Kidney (tissue), 14 donors: Measurements from ENCODE around the gene L3MBTL3. TPM values are rescaled to one million over a fixed set of nuclear protein-coding genes. Genes with fewer than 3 reads are reported as not detected.

ENCODE experiments used
- DNase-seq, 5 donors: peaks; one replicate each; pipeline ENCODE4 v3.0.0-alpha.2; 2013 to 2020
- FAIRE-seq: peaks from 2 replicates; lab custom pipeline; 2012; peaks lifted over from hg19 to GRCh38; lab: Jason Lieb, UNC
- H3K27ac ChIP-seq, 2 donors: one replicate each; pipeline ENCODE4 v1.7.0; 2013; ENCODE audit warnings: low read depth in 2 of 2, low read length in 2 of 2, inconsistent platforms in 1 of 2
- H3K27me3 ChIP-seq: one replicate; pipeline ENCODE4 v1.7.1; 2013; ENCODE audit warnings: low read length, inconsistent platforms; ENCODE audit not compliant: control insufficient read depth, insufficient read depth
- H3K36me3 ChIP-seq, 3 donors: one replicate each; pipeline versions ENCODE4 v1.7.0 to v1.7.1; 2013; ENCODE audit warnings: low read length in 3 of 3, control low read depth in 1 of 3, inconsistent platforms in 1 of 3; ENCODE audit not compliant: insufficient read depth in 3 of 3, control insufficient read depth in 2 of 3
- H3K4me1 ChIP-seq, 3 donors: one replicate each; pipeline versions ENCODE4 v1.7.0 to v1.7.1; 2013; ENCODE audit warnings: low read length in 3 of 3, inconsistent platforms in 1 of 3, low read depth in 1 of 3; ENCODE audit not compliant: control insufficient read depth in 2 of 3, insufficient read depth in 2 of 3
- H3K4me3 ChIP-seq, 3 donors: one replicate each; pipeline versions ENCODE4 v1.7.0 to v1.8.1; 2013; ENCODE audit warnings: low read length in 3 of 3, control low read depth in 1 of 3, inconsistent platforms in 1 of 3
- H3K9ac ChIP-seq, 3 donors: one replicate each; pipeline versions ENCODE4 v1.7.0 to v1.7.1; 2013; ENCODE audit warnings: low read length in 3 of 3, control low read depth in 1 of 3, inconsistent platforms in 1 of 3
- H3K9me3 ChIP-seq, 3 donors: one replicate each; pipeline versions ENCODE4 v1.7.0 to v1.7.1; 2013; ENCODE audit warnings: low read length in 3 of 3, control low read depth in 1 of 3, inconsistent platforms in 1 of 3; ENCODE audit not compliant: control insufficient read depth in 2 of 3, insufficient read depth in 1 of 3
- CTCF ChIP-seq: IDR thresholded peaks from 3 replicates; pipeline ENCODE4 v1.5.1; 2012; ENCODE audit warnings: mild to moderate bottlenecking, moderate library complexity, borderline replicate concordance; ENCODE audit not compliant: insufficient read depth; ENCODE audit errors: extremely low read depth
- intact Hi-C: fragments of 100-400 bp; cut with DNase I; formaldehyde crosslinking; loops from one replicate; pipeline ENCODE4 v1.11.1; 2022
- polyA plus RNA-seq: library from polyadenylated mRNA; stranded (reverse); fragments of 350-450 nt; fragmentation: Illumina TruSeq; extraction: RNeasy Lipid Tissue Mini Kit (QIAGEN cat#74804); gene quantifications from one replicate; pipeline ENCODE4 v1.2.3, GENCODE V29; 2014; ENCODE audit warnings: low read depth, low replicate concordance; ENCODE audit not compliant: insufficient read depth
- total RNA-seq: library from RNA; stranded (reverse); fragmentation: NEBNext Ultra II Directional; extraction: Animal tissue kit (Norgen Biotek cat#: 25700); gene quantifications from one replicate; pipeline ENCODE4 v1.2.1, GENCODE V29; 2021
- donor health status: control.
- donor health status: control.
- donor health status: control.
- donor health status: control.
- donor health status: control.
- donor health status: DM: yes; HTN: yes; CAD: no.
- donor health status: Normal renal cell carcinoma (clear cell type).

The L3MBTL3 gene
- total and polyA plus RNA-seq, 2 donors from 2014 or later: 4.3 to 13.0 TPM

GRCh38 chr6:130070792-130071191, 52.4 kb downstream of the L3MBTL3 start:
- DNase-seq (no peak), FAIRE-seq (no peak)
- intact Hi-C loops: no loop called here
- H3K27me3 ChIP-seq: no peaks in the 10 kb centered on the region
- no peak overlapping the region for H3K27ac ChIP-seq
- peaks cover 0 to 2% (median 0%) of the 10 kb centered on the region in 3 donors for H3K36me3 ChIP-seq
- no peaks in the 10 kb centered on the region for H3K4me1 ChIP-seq
- H3K4me3 ChIP-seq: no peak overlapping the region
- H3K9ac ChIP-seq: no peak overlapping the region
- no peak for TF ChIP-seq CTCF
- no peaks in the 10 kb centered on the region for H3K9me3 ChIP-seq

GRCh38 chr6:130075879-130076460, 57.6 kb downstream of the L3MBTL3 start:
- no peak overlapping the region for H3K27ac ChIP-seq
- no peaks in the 10 kb centered on the region for H3K27me3 ChIP-seq
- H3K36me3 ChIP-seq: no peaks in the 10 kb centered on the region
- H3K4me1 ChIP-seq: no peaks in the 10 kb centered on the region
- no peak for TF ChIP-seq CTCF
- no peak for FAIRE-seq
- intact Hi-C loops: no loop called here
- H3K9me3 ChIP-seq: no peaks in the 10 kb centered on the region
- no peak overlapping the region for H3K9ac ChIP-seq
- no peak for DNase-seq
- H3K4me3 ChIP-seq: no peak overlapping the region

GRCh38 chr6:130076512-130076911, 58.1 kb downstream of the L3MBTL3 start:
- no peak overlapping the region for H3K9ac ChIP-seq
- FAIRE-seq (peak; percentile 8), DNase-seq (peak in 1 of 5 donors; percentile 4)
- no peaks in the 10 kb centered on the region for H3K36me3 ChIP-seq
- intact Hi-C loops: no loop called here
- H3K27ac ChIP-seq: no peak overlapping the region
- H3K4me3 ChIP-seq: no peak overlapping the region
- no peaks in the 10 kb centered on the region for H3K4me1 ChIP-seq
- no peaks in the 10 kb centered on the region for H3K27me3 ChIP-seq
- peak; percentile 14 for TF ChIP-seq CTCF
- H3K9me3 ChIP-seq: no peaks in the 10 kb centered on the region

- FAIRE-seq (no peak), DNase-seq (no peak)
- no peaks in the 10 kb centered on the region for H3K36me3 ChIP-seq
- intact Hi-C loops: no loop called here
- H3K4me3 ChIP-seq: no peak overlapping the region
- no peaks in the 10 kb centered on the region for H3K9me3 ChIP-seq
- H3K27me3 ChIP-seq: no peaks in the 10 kb centered on the region
- no peak for TF ChIP-seq CTCF
- no peak overlapping the region for H3K9ac ChIP-seq
- no peaks in the 10 kb centered on the region for H3K4me1 ChIP-seq
- no peak overlapping the region for H3K27ac ChIP-seq
Measured at GRCh38 chr6:130090796-130091195, 72.4 kb downstream of the L3MBTL3 start.
